Measurements from ENCODE around the gene SEMA5A.
"Not testable (repeated sequence)": the region's sequence is repeated elsewhere in the genome, so short reads cannot be mapped to it uniquely, and the experiment has no call there.

SEMA5A gene

DNA sequence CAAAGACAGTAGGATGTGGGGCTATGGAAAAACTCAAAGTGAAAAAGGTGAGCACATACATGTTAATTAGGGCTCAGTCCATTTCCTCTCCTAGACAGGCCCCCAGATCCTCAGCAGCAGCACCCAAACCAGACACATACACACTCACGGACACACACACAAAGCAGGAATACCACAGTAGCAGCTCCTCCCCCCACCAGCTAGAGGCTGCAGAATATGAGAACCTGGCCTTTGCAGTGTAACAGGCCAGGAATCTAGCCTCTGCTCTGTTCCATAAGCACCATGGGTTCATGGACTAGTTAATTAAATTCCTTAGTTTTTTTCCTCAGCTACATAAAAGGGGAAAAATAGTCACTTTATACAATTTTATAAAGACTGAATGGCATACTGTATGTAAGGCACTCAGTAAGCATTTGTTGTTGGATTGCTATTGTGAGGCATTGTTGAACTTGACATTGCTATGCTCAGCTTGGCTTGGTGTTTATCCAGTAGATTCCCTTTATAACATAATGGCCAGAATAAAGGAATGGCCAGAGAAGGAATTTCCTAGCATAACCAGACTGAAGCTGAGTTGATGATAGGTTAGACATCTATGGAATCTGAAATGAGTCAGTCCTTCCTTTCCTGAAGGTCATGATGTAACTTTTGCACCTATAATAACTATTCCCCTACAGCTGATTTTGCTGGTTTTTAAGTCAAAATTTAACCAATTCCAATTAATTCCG lies 186.8 kb downstream of the SEMA5A start:
- no peak for DNase-seq (ENCODE audit: low spot score)

DNA sequence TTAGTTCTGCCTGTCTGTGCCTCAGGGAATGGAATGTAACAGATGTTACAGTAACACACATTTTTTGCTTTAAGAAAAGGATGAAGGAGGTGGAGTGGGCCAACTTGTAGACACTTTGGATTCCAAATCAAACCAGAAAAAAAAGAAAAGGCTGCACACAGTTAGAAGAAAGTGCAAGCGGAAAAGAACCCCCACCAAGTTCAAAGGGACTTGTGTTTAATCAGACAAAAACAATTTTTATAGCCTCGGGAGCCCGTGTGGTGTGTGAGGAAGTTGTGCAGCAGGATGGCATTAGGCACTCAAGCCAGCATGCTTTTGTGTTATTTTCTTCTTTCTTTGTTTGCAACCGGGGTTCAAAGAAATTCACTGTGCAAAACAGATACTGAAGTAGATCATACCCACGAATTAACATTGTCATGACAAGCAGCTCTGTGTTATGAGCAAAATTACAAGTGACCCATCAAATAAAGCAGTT lies 189.5 kb downstream of the SEMA5A start:
- no peak for DNase-seq (ENCODE audit: low spot score)

DNA sequence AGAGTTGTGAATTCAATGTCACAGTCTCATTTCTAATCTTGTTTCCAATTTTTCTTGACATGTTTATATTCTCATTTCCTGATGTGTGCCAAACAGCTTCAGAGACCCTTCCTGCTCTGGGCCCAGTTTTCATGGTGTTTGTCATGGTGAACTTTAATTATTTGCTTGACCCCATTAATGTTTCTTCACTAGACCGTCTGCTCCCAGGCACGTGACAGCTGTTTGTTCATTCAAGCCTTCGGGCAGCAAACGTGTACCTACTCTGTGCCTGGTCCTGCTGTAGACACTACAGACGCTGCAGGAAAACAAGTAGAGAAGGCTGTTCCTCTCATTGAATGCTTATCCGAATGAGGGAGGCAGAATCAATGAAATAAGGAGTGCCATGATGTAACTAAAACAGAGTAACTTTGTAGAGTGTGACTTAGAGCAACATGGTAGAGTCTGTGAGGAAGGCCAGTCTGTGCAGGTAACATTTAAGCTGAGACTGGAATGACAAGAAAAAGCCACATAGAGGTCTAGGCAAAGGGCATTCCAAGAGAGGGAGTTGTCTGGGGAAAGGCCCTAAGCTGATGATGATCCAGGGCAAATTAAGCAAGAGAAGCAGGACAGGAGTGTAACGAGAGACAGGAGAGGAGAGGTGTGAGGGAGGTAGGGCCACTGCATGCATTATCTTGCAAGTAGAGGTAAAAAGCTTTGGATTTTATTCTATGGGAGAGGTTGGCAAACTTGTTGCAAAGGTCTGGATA lies 191.4 kb downstream of the SEMA5A start:
- no peak for DNase-seq (ENCODE audit: low spot score)

DNA sequence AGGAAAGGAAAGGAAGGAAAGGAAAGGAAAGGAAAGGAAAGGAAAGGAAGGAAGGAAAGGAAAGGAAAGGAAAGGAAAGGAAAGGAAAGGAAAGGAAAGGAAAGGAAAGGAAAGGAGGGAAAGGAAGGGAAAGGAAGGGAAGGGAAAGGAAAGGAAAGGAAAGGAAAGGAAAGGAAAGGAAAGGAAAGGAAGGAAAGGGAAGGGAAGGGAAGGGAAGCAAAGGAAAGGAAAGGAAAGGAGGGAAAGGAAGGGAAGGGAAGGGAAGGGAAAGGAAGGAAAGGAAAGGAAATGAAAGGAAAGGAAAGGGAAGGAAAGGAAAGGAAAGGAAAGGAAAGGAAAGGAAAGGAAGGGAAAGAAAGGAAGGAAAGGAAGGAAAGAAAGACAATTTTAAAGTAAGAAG lies 192.8 kb downstream of the SEMA5A start:
- DNase-seq (ENCODE audit: low spot score), result not testable (repeated sequence)

DNA sequence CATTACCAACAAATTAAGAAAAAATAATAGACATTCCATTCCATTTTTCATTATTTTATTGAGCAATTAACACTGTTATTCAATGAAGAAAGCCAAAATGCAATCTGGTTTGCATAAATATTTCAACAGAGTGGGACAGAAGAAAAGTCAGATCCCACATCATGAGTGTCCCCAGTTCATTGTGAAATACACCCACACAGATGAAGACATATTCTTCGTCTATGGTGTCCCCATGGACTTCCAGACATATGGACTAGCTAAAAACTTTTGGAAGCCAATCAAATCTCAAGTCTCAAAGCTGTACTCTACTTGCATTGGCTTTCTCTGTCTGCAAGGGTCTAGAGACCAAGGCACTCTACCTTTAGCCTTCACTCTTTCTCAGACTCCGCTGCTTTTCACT lies 194.3 kb downstream of the SEMA5A start:
- DNase-seq (ENCODE audit: low spot score), result no peak

DNA sequence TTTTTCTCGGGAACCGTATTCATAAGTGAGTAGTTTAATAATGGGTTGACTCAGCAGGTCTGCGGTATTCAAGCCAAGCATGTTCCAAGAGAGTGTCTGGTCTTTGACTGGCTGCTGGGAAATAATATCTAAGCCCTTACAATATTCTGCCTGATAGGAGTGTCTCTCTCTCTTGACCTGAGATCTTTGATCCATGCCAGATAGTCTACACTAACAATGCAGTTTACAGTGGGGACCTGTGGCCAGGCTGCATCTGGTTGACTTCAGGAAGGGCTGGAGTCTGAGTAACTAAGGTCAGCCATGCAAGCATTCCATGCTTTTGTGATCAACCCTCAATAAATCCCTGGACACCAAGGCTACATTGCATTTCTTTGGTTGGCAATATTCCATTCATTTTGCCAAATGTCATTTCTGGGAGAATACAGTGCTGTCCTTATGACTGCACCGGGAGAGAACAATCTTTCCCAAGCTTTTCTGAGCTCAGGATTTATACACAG lies 195.5 kb downstream of the SEMA5A start:
- DNase-seq (ENCODE audit: low spot score), result no peak

DNA sequence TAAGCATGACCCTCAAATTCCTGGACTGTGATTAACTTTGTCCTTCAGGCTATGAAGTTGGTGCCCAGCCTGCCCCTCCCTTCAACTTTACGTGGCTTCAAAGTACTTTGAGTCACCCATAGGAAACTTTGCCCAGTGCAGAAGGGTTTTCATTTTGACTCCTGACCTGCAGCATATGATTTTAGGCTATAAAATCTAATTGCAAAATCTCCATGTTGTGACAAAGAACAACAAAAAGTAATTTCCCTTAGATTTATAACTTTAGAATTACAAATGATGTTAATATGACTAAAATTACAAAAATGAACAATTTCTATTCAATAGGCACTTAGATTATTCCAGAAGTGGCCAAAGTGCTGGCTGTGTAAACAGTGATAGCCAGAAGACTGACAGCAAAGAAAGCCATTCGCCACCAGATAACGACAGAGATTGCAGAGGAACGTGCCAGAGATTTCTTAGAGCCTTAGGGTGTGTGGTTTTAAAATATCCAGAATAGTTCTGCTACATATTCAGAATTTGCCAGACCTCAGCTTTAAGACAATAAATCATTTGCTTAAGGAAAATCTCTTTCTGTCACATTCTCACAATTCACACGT lies 197.4 kb downstream of the SEMA5A start:
- DNase-seq (ENCODE audit: low spot score), result no peak

DNA sequence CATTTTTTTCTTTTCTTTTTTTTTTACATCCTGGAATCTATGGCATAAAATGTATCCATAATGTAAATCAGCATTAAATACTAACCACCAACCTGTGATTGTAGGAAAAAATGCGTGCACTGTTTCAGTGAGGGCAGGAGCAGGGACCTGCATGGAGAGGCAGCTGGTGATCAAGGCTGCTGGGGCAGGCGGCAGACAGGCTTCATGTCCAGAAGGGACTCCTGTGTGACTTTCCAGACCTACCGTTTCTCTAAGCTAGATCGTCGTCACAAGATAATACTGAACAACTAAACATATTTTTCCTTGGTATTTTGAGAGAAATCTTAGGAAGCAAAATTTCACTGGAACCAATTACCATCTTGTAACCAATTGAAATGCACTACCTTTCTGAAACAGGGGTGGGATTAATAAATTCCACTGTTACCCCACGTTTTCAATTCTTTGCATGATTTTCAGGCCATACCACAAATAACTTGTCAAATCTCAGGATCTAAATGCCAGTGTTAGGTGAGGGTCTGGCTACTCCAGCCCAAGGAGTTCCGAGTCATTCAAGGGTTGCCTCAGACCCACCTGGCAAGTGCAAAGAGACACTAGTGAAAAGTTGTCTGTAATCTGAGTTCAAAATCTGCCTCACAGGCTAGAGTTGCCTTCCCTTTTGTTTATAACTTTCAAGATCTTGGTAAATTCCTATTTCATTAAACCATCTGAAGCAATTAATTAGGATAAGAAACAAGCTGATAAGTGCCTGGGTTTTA lies 198.2 kb downstream of the SEMA5A start:
- DNase-seq (ENCODE audit: low spot score), result no peak

DNA sequence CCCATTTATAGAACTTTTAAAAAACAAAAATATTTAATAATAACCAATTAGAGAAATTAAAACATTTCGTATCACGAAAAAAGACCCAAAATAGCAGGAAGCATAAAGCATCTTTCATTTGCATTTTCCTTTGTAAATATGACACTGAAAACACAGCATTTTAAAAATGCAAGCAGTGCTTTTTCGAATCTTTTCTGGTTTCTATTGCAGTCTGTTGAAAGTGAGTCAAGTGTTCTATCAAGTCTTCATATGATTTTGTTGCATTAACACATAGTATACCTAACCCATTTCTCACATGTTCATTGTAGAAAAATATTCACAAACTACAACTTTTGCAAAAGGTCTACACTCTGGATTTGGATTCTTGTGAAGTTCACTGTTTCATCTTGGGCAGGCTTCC lies 198.8 kb downstream of the SEMA5A start:
- no peak for DNase-seq (ENCODE audit: low spot score)

DNA sequence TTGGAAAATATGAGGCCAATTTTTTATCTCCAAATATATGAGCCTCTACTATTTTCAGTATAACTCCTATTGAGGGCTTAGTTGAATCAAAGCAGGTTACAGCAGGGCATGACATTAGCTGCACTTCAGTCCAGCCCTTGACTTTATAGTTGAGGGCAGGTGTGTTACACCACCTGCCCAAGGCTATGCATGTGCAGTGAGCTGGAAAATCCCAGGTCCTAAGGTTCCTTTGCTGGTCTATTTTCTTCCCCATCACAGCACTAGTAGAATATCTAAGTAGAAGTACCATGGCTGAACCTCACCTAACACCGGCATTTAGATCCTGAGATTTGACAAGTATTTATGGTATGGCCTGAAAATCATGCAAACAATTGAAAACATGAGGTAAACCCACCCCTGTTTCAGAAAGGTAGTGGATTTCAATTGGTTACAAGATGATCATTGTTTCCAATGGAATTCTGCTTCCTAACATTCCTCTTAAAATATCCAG lies 201.1 kb downstream of the SEMA5A start:
- no peak for DNase-seq (ENCODE audit: low spot score)

DNA sequence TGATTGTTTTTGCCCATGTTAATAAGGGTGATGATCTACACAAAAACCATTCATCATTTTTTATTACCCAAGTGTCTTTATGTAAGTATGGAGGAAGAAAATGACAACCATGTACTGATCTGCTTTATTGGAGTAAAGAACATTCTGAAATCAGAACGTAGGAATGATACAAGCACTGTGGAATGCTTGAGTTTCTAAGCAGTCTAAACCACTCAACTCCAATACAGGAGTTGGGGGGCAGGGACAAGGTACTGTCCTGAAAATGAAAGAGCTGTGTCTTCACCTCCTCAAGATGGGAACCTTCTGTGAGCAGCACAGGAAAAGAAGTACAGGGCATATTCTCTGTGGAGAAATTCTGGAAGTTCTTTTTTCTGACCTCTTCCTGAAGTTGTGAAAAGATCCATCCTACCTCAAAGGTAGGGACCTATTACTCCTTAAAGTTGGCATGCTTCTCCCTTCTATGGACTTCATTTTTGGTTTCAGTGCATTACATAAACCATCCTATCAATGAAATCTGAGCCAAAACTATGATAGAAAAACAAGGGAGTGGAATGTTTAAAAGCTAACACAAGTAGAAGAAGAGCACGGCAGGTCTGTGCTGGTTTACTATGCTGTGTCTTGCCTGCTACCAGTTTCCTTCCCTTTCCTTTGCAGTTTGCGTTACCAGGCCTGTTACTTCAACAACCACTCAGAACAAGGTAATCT lies 202.6 kb downstream of the SEMA5A start:
- no peak for DNase-seq (ENCODE audit: low spot score)

DNA sequence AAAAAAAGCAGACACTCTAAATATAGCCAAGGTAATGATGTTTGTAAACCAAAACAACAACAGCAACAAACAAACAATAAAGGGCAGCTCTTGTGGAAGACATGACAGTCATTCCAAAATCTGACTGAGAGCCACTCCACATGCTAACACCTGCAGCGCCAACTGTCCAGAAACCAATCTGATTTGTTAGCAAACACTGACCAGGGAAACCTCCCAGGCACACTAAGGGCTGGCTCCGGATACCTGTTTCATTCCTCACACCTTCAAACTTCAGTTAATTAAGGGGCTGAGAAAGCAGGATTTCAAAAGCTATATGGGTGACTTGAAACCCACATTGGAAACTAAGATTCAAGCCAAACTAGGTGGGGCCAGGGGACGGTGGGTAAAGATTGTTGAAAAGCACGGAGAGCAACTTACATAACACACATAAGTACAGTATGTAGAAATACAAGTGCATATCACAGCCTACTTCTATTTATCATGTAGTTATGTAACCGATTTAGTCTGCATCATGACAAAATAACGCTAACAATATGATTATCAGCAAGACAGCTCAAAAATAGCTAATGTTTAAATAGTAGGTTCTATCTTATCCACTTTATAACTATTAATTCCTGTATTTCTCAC lies 203.6 kb downstream of the SEMA5A start:
- DNase-seq (ENCODE audit: low spot score), result no peak

DNA sequence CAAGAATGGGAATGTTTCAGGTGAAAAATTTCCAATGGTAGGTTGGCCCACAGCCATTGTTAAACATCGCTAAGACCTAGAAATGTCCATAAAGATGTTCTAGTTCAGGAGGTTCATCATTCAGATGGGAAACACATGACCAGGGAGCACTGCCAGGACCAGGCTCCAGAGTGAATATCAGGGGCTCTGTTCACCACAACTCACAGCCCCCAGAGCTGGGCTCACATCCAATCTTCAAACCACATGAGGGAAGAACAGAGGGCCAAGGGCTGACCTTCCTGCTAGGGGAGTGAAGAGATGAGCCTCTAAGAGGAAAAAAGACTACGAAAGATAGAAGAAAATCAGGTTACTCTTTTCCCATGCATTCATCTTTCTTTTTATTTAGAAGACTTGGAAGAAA lies 205.8 kb downstream of the SEMA5A start:
- no peak for DNase-seq (ENCODE audit: low spot score)

DNA sequence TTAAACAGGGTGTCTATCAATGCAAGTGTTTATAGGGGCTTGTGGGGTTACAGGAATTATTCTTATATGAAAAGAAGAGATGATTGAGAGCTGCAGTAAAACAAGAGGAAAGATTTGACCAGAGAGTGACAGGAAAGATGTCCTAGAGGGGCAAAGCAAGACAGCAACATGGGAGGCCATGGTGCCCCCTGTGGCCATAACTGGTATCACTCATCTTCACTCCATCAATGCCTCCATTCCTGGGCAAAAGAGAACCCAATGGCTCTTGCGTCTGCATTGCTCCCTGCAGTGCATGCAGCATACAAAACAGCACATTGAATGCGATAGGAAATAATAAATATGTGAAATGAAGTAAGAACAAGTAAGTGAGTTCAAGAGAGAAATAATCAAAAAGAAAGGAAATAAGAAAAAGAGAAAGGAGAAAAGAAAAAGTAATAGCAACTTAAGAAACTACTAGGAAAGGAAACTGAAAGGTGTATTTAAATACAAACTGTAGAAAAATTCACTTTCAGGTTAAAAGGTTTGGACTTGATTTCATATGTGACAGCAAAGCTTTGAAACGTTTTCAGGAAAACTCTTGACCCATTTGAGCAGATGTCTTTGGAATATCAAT lies 206.6 kb downstream of the SEMA5A start:
- DNase-seq (ENCODE audit: low spot score), result no peak

DNA sequence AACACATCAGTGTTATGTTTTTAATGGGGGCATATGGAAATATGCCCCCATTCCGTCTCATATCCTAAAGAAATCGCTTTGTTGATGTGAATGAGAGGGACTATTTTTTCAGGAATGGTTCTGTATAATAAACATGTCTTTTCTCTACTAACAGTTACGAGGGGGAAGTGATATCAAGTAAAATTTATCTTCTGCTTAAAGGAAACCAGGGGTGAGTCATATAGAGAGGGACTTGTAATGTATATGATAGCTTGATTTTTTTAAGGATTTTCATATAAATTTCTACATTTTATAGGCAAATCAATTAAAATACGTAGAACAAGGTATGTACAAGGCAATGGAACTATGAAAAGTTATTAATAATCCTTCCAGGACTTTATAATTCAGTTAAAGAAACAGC lies 207.1 kb downstream of the SEMA5A start:
- no peak for DNase-seq (ENCODE audit: low spot score)

DNA sequence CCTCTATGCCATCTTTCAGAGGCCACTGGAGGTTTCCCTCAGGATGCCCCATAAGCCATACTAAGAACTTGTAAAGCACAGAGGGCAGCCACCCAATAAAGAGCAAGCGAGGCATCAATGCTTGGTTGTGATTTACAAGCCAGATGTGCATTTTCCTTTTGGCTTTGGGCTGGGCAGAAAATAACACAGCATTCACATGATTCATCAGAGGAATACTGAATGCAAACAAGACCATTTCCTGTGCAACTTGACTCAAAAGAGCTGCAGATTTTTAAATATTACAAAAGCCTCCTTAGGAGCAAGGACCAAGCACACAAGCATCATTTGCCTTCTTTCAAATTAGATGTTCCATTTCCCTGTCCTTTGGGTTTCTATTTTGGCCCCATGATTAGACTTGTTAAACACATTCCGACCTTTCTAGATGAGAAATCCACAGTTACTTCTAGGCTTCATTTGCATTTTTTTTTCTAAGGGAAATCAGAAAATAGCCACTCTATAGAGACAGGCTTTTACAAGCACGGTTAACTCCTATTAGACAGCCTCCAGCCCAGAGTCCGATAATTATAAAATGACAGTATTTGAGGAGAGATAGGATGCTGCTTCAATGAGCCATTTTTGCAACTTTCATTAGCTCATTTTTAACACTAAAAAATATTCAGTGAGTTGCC lies 207.8 kb downstream of the SEMA5A start:
- DNase-seq (ENCODE audit: low spot score), result peak; percentile 65

DNA sequence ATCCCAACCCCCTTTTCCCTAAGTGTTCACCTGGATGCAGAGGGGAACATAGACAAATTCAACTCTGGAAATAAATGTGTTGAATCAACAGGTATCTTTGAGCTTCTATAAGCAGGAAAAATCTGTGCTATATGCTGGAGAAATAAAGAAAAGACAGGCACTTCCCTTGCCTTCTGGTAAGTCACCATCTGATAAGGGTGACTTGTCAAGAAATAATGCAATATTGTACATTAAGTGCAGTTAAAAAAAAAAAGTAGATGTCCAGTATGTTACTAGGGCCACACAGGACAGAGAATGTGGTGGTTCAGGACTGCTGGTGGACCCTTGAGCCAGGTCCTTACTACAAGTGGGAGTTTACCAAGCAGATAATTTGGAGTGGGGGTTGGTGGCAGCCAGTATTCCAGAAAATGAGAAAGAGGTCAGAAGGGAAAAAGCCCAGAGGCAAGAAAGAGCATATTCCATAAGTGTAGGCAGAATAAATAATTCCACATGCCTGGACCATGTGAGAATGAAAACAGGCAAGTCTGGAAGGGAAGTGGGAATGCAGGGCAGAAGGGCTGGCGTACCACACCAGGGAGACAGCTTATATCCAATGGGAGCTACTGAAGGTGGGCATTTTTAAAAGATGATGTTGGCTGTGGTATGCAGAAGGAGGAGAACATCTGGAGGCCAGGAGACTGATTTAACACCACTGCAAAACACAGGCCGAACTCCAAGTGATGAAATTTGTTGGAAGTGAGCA lies 209.9 kb downstream of the SEMA5A start:
- no peak for DNase-seq (ENCODE audit: low spot score)

DNA sequence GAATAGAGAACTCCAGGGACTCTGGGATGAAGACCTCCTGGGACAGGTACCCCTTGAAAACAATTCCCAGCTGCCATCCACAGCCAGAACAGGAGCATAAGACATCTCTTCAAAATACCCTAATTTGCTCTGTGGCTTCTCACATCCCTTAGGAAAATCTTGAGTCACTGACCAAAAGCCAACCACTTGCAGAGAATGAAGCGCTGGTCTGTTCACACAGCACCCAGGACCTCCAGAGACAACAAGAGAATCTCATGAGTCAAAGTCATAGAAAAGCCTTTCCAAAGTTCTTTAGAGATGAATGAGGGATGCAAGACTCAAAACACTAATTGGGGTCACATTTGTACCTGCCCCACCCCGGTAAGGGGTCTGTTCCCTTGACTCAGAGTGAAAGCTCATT lies 210.6 kb downstream of the SEMA5A start:
- DNase-seq (ENCODE audit: low spot score), result no peak

DNA sequence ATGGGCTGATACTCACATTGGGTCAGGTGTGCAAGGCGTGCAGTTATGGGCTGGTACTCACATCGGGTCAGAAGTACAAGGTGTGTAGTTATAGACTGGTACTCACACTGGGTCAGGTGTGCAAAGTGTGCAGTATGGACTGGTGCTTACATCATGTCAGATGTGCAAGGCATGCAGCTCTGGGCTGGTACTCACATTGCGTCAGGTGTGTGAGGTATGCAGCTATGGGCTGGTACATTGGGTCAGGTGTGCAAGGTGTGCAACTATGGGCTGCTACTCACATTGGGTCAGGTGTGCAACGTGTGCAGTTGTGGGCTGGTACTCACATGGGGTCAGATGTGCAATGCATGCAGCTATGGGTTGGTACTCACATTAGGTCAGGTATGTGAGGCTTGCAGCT lies 213.8 kb downstream of the SEMA5A start:
- no peak for DNase-seq (ENCODE audit: low spot score)

All from globus pallidus (tissue), 1 donor.